Esophagus muscularis mucosa (tissue), 4 donors: ENCODE results near the gene DNAH12. TPM values are rescaled to one million over a fixed set of nuclear protein-coding genes. Genes with fewer than 3 reads are reported as not detected.

Experiments used
- DNase-seq: peaks from one replicate; pipeline ENCODE4 v3.0.0-alpha.2; 2017; ENCODE audit errors: extremely low spot score
- H3K27ac ChIP-seq, 4 donors: fragments of 200-600 bp; sonication (generic); replicated peaks in 1 of 4; 1 replicate in 3 of 4; 2 replicates in 1 of 4; pipeline ENCODE4 v1.5.1; 2016 to 2019; ENCODE audit warnings: mild to moderate bottlenecking in 1 of 4
- H3K27me3 ChIP-seq, 4 donors: fragments of 200-600 bp; sonication (generic); one replicate each; pipeline versions ENCODE4 v1.5.1 to v1.6.0; 2016 to 2019
- H3K36me3 ChIP-seq, 4 donors: fragments of 200-600 bp; sonication (generic); one replicate each; pipeline ENCODE4 v1.5.1; 2016 to 2019
- H3K4me1 ChIP-seq, 4 donors: fragments of 200-600 bp; sonication (generic); one replicate each; pipeline ENCODE4 v1.5.1; 2016 to 2019
- H3K4me3 ChIP-seq, 4 donors: fragments of 200-600 bp; sonication (generic); 1 replicate in 2 of 4; 2 replicates in 2 of 4; pipeline ENCODE4 v1.5.1; 2016 to 2019; ENCODE audit warnings: mild to moderate bottlenecking in 4 of 4, moderate library complexity in 1 of 4
- H3K9me3 ChIP-seq, 4 donors: fragments of 200-600 bp; sonication (generic); 1 replicate in 3 of 4; 2 replicates in 1 of 4; pipeline ENCODE4 v1.5.1; 2016 to 2019
- CTCF ChIP-seq, 3 experiments: fragments of 200-600 bp in 2 of 3; fragments of 450-650 bp in 1 of 3; sonication (generic) in 2 of 3; IDR thresholded peaks; one replicate each; pipeline ENCODE4 v1.5.1; 2017 to 2019; ENCODE audit warnings: antibody characterized with exemption in 3 of 3, mild to moderate bottlenecking in 2 of 3, moderate library complexity in 1 of 3
- EP300 ChIP-seq: sonication (generic); formaldehyde crosslinking; IDR thresholded peaks from one replicate; pipeline ENCODE4 v1.6.1; 2017; ENCODE audit warnings: antibody characterized with exemption
- POLR2A ChIP-seq: fragments of 450-650 bp; IDR thresholded peaks from one replicate; pipeline ENCODE4 v1.6.1; 2017; ENCODE audit warnings: antibody characterized with exemption, moderate library complexity, mild to moderate bottlenecking, low read depth
- POLR2AphosphoS5 ChIP-seq, 2 donors: sonication (generic); formaldehyde crosslinking; IDR thresholded peaks; one replicate each; pipeline ENCODE4 v1.6.1; 2017; ENCODE audit warnings: antibody characterized with exemption in 2 of 2
- WGBS: methylation state at CpG from one replicate; pipeline ENCODE4 v1.1.5; 2018; 5-methylcytosine and 5-hydroxymethylcytosine counted together
- intact Hi-C: fragments of 100-400 bp; cut with DNase I; formaldehyde crosslinking; loops from one replicate; pipeline ENCODE4 v1.15.1; 2023
- total RNA-seq, 4 donors: library from RNA; depleted of rRNA; stranded (reverse); fragments of >200 nt; gene quantifications; one replicate each; pipeline versions ENCODE4 v1.1.0 to v1.2.1, GENCODE V29; 2016

DNAH12 gene
- total RNA-seq: under 1 TPM in 2 of 4 donors, not detected in 2; under 0.01 to 0.39 TPM

- no peak for DNase-seq
- Histone ChIP-seq H3K27me3 (peaks cover 0 to 14% (median 2%) of the 10 kb centered on the region in 4 donors), H3K4me1 (peaks cover 10 to 15% (median 12%) of the 10 kb centered on the region in 4 donors), H3K4me3 (peak within 1 kb of the TSS; percentile 3 to 36 (median 25)), H3K27ac (no peak within 1 kb of the TSS), H3K36me3 (no peaks in the 10 kb centered on the region), H3K9me3 (no peaks in the 10 kb centered on the region)
- 9% methylated on average over 19 of the region's 20 CpGs for whole genome bisulfite sequencing
- intact Hi-C loops: no loop called here
- TF ChIP-seq POLR2A: no peak
- no peak for TF ChIP-seq POLR2AphosphoS5 (IDR thresholded peaks at IDR 0.05)
- TF ChIP-seq CTCF (IDR thresholded peaks at IDR 0.05): no peak
- TF ChIP-seq EP300: no peak
Measured at GRCh38 chr3:57544181-57545125, at the start of gene DNAH12. TSS of gene DNAH12 (minus strand) at chr3:57544344. CDS start at chr3:57542870, 1,474 bp downstream.

- Histone ChIP-seq H3K27ac (peak overlapping the region in 1 of 4 donors; percentile 16), H3K9me3 (no peaks in the 10 kb centered on the region), H3K4me1 (peaks cover 38 to 68% (median 57%) of the 10 kb centered on the region in 4 donors), H3K36me3 (peaks cover 0 to 11% (median 2%) of the 10 kb centered on the region in 4 donors), H3K27me3 (no peaks in the 10 kb centered on the region), H3K4me3 (no peak overlapping the region)
- intact Hi-C loops: no loop called here
- DNase-seq: no peak
- WGBS: 65% methylated on average over 6 of the region's 6 CpGs
- TF ChIP-seq EP300: no peak
Measured at GRCh38 chr3:57592306-57592705, 48.2 kb upstream of the DNAH12 start.

- 75% methylated on average over 2 of the region's 2 CpGs for WGBS
- H3K36me3 ChIP-seq: peaks cover 8 to 22% (median 9%) of the 10 kb centered on the region in 4 donors
- intact Hi-C loops: no loop called here
- DNase-seq: no peak
- H3K4me1 ChIP-seq: peaks cover 18 to 74% (median 50%) of the 10 kb centered on the region in 4 donors
- H3K27me3 ChIP-seq: no peaks in the 10 kb centered on the region
- no peak overlapping the region for H3K27ac ChIP-seq
- no peak overlapping the region for H3K4me3 ChIP-seq
- TF ChIP-seq EP300: no peak
- no peak for TF ChIP-seq POLR2A
- TF ChIP-seq POLR2AphosphoS5 (IDR thresholded peaks at IDR 0.05): no peak
- TF ChIP-seq CTCF (IDR thresholded peaks at IDR 0.05): no peak
- no peaks in the 10 kb centered on the region for H3K9me3 ChIP-seq
Measured at GRCh38 chr3:57587905-57588304, 43.8 kb upstream of the DNAH12 start.

GRCh38 chr3:57586778-57587177, 42.6 kb upstream of the DNAH12 start:
- H3K36me3 ChIP-seq: peaks cover 8 to 34% (median 14%) of the 10 kb centered on the region in 4 donors
- no peak overlapping the region for H3K4me3 ChIP-seq
- no peaks in the 10 kb centered on the region for H3K9me3 ChIP-seq
- 79% methylated on average over 6 of the region's 6 CpGs for WGBS
- no peak overlapping the region for H3K27ac ChIP-seq
- no peak for DNase-seq
- H3K27me3 ChIP-seq: no peaks in the 10 kb centered on the region
- TF ChIP-seq POLR2A: no peak
- no peak for TF ChIP-seq POLR2AphosphoS5 (IDR thresholded peaks at IDR 0.05)
- no peak for TF ChIP-seq CTCF (IDR thresholded peaks at IDR 0.05)
- TF ChIP-seq EP300: no peak
- intact Hi-C loops: no loop called here
- peaks cover 12 to 72% (median 47%) of the 10 kb centered on the region in 4 donors for H3K4me1 ChIP-seq

- H3K4me3 ChIP-seq: no peak overlapping the region
Measured at GRCh38 chr3:57583544-57583943, 39.4 kb upstream of the DNAH12 start.

More at GRCh38 chr3:57583544-57583943, 39.4 kb upstream of the DNAH12 start:
- H3K36me3 ChIP-seq: peaks cover 8 to 56% (median 32%) of the 10 kb centered on the region in 4 donors
- no peak for DNase-seq
- intact Hi-C loops: no loop called here
- no peaks in the 10 kb centered on the region for H3K9me3 ChIP-seq
- whole genome bisulfite sequencing: 83% methylated on average over 2 of the region's 2 CpGs
- H3K4me1 ChIP-seq: peaks cover 12 to 58% (median 39%) of the 10 kb centered on the region in 4 donors
- no peak overlapping the region for H3K27ac ChIP-seq
- TF ChIP-seq POLR2AphosphoS5 (IDR thresholded peaks at IDR 0.05) (no peak), POLR2A (no peak), EP300 (no peak), CTCF (IDR thresholded peaks at IDR 0.05) (no peak)
- no peaks in the 10 kb centered on the region for H3K27me3 ChIP-seq
